SU-DHL-6 (cell line): ENCODE results near the gene SPNS2.

Experiments
- H2AFZ ChIP-seq: fragments of 200-600 bp; sonication (generic); 2 replicates; pipeline ENCODE4 v1.6.1; 2014; ENCODE audit warnings: low read depth, mild to moderate bottlenecking, moderate library complexity, mixed read lengths, antibody characterized with exemption, low read length; ENCODE audit not compliant: severe bottlenecking
- H3F3A ChIP-seq: fragments of 200-600 bp; shearing (Covaris generic); 2 replicates; pipeline ENCODE4 v1.6.0; 2016; ENCODE audit warnings: antibody characterized with exemption, mild to moderate bottlenecking; ENCODE audit not compliant: insufficient read depth
- H3K27ac ChIP-seq: fragments of 200-600 bp; sonication (generic); 2 replicates; pipeline ENCODE4 v1.5.1; 2016; ENCODE audit warnings: low read depth, mild to moderate bottlenecking, low read length, moderate library complexity, mixed read lengths
- H3K27me3 ChIP-seq: fragments of 200-600 bp; sonication (generic), shearing (Covaris generic); 2 replicates; pipeline ENCODE4 v1.6.0; 2014; ENCODE audit warnings: mild to moderate bottlenecking, low read length
- H3K36me3 ChIP-seq: fragments of 200-600 bp; sonication (generic); 2 replicates; pipeline ENCODE4 v1.6.1; 2014; ENCODE audit warnings: mild to moderate bottlenecking, low read length, mixed read lengths
- H3K4me2 ChIP-seq: fragments of 300-600, 200-600 bp; shearing (Covaris generic), sonication (generic); 2 replicates; pipeline ENCODE4 v1.6.0; 2014; ENCODE audit warnings: low read length, low read depth, mild to moderate bottlenecking; ENCODE audit not compliant: poor library complexity, severe bottlenecking
- H3K4me3 ChIP-seq: fragments of 200-600 bp; sonication (generic); 2 replicates; pipeline ENCODE4 v1.5.1; 2014; ENCODE audit warnings: antibody characterized with exemption, low read length, mild to moderate bottlenecking, mixed read lengths; ENCODE audit not compliant: insufficient read depth, poor library complexity, severe bottlenecking
- H3K79me2 ChIP-seq: fragments of 200-600 bp; sonication (generic); 2 replicates; pipeline ENCODE4 v1.6.1; 2014; ENCODE audit warnings: mild to moderate bottlenecking, low read length, moderate library complexity; ENCODE audit not compliant: insufficient read depth
- H3K9ac ChIP-seq: fragments of 200-600 bp; sonication (generic); 2 replicates; pipeline ENCODE4 v1.7.0; 2014; ENCODE audit warnings: mild to moderate bottlenecking, low read length
- H3K9me2 ChIP-seq: fragments of 200-600 bp; sonication (generic); replicated peaks from 2 replicates; pipeline ENCODE4 v1.6.1; 2014; ENCODE audit warnings: low read length; ENCODE audit not compliant: insufficient read depth
- H3K9me3 ChIP-seq: fragments of 200-600 bp; sonication (generic); 2 replicates; pipeline ENCODE4 v1.6.1; 2014; ENCODE audit warnings: low read length, mixed read lengths; ENCODE audit not compliant: insufficient read depth
- H4K20me1 ChIP-seq: fragments of 200-600 bp; sonication (generic); 2 replicates; pipeline ENCODE4 v1.6.1; 2014; ENCODE audit warnings: low read depth, mild to moderate bottlenecking, antibody characterized with exemption, low read length, moderate library complexity, mixed read lengths
- CTCF ChIP-seq: fragments of 200-600 bp; sonication (generic); IDR thresholded peaks from one replicate; pipeline ENCODE4 v1.5.1; 2017; ENCODE audit warnings: antibody characterized with exemption, mild to moderate bottlenecking, low read length, moderate library complexity; ENCODE audit not compliant: insufficient read depth, poor library complexity, severe bottlenecking
- EZH2phosphoT487 ChIP-seq: fragments of 200-600 bp; sonication (generic), shearing (Covaris generic); conservative IDR thresholded peaks from 2 replicates; pipeline ENCODE4 v1.6.1; 2018; ENCODE audit warnings: mild to moderate bottlenecking, antibody characterized with exemption, low read length, moderate library complexity, mixed read lengths

Gene SPNS2

GRCh38 chr17:4558347-4558971, 59.8 kb downstream of the SPNS2 start:
- no peak overlapping the region for H2AFZ ChIP-seq
- no peak overlapping the region for H3K4me2 ChIP-seq
- no peaks in the 10 kb centered on the region for H3F3A ChIP-seq
- no peaks in the 10 kb centered on the region for H3K9me3 ChIP-seq
- H3K9me2 ChIP-seq, result no peaks in the 10 kb centered on the region
- no peaks in the 10 kb centered on the region for H3K36me3 ChIP-seq
- no peak overlapping the region for H3K9ac ChIP-seq
- no peak overlapping the region for H3K4me3 ChIP-seq
- H3K27me3 ChIP-seq, result no peaks in the 10 kb centered on the region
- H3K79me2 ChIP-seq, result peaks cover 17% of the 10 kb centered on the region
- H4K20me1 ChIP-seq, result no peaks in the 10 kb centered on the region
- H3K27ac ChIP-seq, result no peak overlapping the region
- no peak for TF ChIP-seq CTCF
- no peak for TF ChIP-seq EZH2phosphoT487

GRCh38 chr17:4559139-4559791, 60.6 kb downstream of the SPNS2 start:
- H2AFZ ChIP-seq, result no peak overlapping the region
- no peaks in the 10 kb centered on the region for H3K9me2 ChIP-seq
- H4K20me1 ChIP-seq, result no peaks in the 10 kb centered on the region
- no peaks in the 10 kb centered on the region for H3K27me3 ChIP-seq
- no peak overlapping the region for H3K4me2 ChIP-seq
- no peaks in the 10 kb centered on the region for H3K9me3 ChIP-seq
- TF ChIP-seq EZH2phosphoT487 (no peak), CTCF (no peak)
- no peak overlapping the region for H3K4me3 ChIP-seq
- H3K27ac ChIP-seq, result no peak overlapping the region
- H3K9ac ChIP-seq, result no peak overlapping the region
- H3F3A ChIP-seq, result no peaks in the 10 kb centered on the region
- H3K79me2 ChIP-seq, result peaks cover 9% of the 10 kb centered on the region
- no peaks in the 10 kb centered on the region for H3K36me3 ChIP-seq

- Histone ChIP-seq H3K9ac (no peak overlapping the region), H2AFZ (no peak overlapping the region)
Observed at GRCh38 chr17:4559966-4560365, 61.3 kb downstream of the SPNS2 start.

More at GRCh38 chr17:4559966-4560365, 61.3 kb downstream of the SPNS2 start:
- Histone ChIP-seq H3K4me3 (no peak overlapping the region), H3K4me2 (no peak overlapping the region), H3K79me2 (peaks cover 2% of the 10 kb centered on the region), H3K36me3 (no peaks in the 10 kb centered on the region), H3K9me3 (no peaks in the 10 kb centered on the region), H3F3A (no peaks in the 10 kb centered on the region), H3K27me3 (no peaks in the 10 kb centered on the region), H3K27ac (no peak overlapping the region), H3K9me2 (no peaks in the 10 kb centered on the region), H4K20me1 (no peaks in the 10 kb centered on the region)
- TF ChIP-seq CTCF (no peak), EZH2phosphoT487 (no peak)
